GM18526 (cell line): Measurements from ENCODE around the gene C1RL.

ENCODE experiments used
- POLR2A ChIP-seq: IDR thresholded peaks from 3 replicates; pipeline ENCODE4 v1.6.1; 2011; ENCODE audit not compliant: insufficient read length; ENCODE audit errors: extremely low read depth

The C1RL gene

DNA sequence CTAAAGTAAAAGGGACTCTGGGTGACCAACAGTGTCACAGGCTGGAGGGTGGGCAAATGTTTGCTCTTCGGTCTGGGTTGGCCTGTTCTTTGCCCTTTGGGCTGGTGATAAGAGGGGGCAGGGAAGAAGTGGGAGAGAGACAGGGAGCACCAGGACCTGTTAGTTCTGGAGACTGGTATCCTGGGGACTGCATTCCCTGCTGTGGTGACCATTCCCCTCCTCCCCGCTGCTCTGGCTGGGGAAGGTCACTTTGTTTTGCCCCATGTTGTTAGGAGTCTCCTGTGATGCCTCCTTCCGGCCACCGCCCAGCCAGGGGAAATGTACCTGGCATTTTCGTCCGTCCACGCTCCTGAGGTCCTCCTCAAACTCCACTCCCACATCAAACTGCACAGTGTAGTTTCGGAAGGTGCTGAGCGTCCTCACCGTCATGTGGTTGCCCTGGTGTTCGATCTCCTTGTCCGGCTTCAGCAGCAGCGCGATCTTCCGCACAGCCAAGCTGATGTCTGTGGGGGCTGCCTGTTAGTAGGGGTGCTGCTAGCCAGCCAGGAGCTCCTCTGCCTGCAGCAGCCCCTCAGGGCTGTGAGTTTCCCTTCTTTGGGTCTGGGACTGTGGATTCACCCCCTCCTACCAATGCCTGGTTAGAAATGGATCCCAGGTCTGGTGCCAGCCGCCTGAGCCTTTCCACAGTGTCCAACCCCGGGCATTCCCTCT, 19.1 kb upstream of the C1RL start:
- no peak for TF ChIP-seq POLR2A

DNA sequence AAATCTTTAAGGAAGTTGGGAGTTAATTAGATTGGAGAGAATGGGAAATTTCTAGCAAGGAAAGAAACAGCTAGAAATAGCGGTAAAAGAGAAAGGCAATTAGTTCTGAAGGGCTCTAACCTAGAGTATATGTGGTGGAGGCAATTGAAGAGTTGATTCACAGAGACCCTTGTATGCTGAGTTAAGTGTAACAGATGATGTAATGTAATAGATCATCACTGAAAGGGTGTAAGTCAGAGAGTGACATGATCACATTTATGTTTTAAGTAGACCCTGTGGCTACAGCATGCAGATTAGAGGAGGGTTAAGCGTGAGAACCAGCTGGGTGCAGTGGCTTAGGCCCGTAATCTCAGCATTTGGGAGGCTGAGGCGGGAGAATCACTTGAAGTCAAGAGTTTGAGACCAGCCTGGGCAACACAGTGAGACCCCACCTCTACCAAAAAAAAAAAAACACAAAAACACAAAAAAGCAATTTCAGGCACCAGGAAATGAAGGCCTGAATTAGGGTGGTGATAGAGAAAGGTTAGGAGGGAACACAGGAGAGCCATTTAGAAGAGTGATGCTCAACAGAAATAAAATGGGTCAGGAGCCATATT, 16.7 kb upstream of the C1RL start:
- no peak for TF ChIP-seq POLR2A

DNA sequence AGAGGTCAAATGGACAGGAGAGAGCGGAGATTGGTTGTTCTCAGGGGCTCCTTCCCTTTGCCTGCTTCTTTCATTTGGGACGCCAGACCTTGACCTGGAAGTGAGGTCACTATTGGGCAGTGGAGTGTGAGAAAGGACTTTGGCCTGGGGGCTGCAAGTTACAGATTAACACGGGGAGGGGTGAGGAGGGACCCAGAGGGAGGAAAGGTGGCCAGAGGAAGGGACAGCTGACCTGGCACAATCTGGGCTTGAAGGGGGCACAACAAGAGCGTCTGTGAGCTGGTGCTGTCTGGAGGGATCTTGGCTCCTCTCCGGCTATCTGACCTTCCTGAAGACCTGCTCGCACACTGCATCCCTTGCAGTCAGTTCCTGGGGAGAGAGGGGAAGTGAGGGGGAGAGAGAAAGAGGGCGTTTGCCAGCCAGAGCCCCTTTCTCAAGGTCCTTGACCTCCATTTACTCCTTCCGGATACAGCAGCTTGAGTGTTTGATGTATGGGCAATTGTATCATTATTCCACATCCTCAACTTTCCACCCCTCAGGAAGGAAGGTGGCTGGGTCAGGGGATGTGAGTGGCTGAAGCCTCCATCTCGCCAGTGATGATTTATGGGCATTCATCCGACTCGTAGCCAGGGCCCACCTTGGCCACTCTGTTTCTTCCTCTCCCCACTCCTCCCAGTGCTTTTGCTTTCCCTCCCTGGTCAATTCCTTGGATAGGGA, 14.9 kb upstream of the C1RL start:
- TF ChIP-seq POLR2A, result no peak

DNA sequence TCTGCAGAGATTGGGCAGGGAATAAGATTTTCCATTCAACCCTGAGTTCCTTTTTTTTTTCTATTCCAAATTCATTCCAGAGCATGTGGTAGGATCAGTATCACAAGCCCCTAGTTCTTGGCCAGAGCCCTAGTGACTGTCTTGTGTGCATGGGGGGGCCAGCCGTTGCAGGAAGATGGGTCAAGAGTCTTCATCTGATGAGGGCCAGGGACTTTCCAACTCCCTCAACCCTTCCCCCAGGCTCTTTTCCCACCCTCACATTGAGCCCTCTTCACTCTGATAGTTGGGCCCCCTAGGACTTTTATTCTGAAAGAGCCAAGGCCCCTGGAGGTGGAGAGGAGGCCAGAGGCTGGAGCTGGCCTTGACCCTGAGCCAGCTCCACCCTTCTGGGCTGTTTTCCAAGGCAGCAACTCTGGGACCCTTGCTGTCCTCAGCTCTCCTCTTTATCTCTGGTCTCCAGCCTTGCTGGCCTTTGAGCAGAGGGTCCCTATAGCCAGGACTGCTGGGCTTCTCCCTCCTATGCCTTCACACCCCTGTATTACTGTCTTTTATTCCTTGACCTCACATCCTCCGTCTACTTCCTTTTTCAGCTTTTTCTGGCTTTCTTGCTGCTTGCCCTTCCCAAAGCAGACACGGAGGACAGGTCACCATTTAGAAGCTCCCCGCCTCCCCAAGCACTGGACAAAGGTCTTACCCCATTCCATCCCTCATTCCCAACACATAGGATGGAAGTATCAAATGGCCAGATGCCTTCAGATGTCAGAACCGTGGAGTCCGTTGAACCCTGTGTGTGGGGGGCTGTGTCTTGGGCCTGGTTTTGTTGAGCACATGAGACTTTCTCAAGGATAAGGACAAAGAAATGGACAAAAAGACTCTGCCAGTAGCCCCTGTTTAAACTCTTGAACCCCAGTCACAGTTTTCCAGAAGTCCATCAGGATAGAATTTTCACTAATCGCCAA, 14.1 kb upstream of the C1RL start:
- no peak for TF ChIP-seq POLR2A

DNA sequence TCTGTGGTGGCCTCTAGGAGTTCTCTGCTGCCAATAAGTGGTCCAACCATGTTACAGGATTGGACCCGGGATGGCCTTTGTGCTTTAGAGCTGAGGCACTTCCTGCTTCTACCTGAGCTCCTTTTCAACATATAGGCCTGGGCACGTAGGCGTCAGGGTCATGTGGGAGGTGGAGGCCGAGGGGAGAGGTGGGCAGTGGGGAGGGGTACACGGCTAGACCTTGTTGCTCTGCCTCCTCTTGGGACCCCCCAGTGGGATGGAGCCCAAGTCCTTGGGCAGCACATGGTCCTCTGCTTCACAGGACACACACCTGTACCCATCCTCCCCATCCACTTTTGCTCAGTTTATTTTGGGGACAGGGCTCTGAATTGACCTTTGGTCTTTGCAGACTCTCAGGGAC, 12.3 kb upstream of the C1RL start:
- no peak for TF ChIP-seq POLR2A

DNA sequence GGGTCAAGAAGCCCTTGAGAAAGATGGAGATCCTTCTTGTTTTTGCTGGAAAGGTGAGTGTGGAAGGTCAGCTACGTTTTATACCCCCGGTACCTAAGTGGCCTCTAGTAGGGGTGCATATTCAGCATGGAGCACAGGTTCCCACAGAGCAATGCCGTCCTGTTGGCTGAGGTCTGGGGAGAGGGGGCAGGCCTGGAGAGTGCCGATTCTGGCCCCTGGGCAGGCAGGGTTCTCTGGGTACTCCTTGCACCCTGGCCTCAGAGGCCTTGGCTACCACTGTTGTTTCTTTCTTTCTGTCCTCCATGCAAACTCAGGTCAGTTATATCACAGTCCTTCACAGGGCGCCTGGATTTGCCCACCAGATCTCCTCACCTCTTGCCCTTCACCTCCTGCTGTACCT, 11.2 kb upstream of the C1RL start:
- TF ChIP-seq POLR2A, result no peak

DNA sequence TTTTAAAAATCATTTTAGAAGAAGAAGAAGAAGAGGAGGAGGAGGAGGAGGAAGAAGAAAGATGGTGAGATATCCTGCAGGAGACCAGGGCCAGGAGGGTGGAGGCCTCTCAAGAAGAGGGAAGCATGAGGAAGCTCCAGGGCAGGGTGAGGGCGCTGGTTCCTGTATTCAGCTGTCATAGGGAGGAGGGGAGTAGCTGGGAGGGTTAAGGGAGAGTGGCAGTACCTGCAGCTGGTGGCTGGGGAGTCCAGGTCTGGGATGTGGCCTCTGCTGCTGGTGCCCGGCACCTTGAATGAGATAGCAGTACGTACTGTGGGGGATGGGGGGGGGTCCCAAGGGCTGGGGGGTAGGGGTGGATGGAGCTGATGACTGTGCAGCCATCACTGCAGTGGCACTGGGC, 9.9 kb upstream of the C1RL start:
- TF ChIP-seq POLR2A, result no peak

DNA sequence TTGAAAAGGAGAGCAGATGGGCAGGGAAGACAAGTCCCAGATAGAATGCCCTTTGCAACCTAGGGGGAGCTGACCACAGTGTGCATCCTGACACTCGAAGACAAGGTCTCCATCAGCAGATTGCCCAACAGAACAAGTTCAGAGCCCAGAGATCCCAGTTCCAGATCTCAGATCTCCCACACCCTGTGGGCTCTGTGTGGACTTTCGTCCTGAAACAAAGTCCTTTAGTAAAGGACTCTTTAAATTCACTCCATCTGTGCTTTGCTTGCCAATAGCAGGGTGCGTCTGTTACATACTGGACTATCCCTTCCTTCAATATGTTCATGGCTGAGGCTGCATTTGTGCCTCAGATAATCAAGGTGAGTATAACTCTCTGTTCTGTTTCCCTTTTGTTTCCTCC, 8.7 kb upstream of the C1RL start:
- no peak for TF ChIP-seq POLR2A

DNA sequence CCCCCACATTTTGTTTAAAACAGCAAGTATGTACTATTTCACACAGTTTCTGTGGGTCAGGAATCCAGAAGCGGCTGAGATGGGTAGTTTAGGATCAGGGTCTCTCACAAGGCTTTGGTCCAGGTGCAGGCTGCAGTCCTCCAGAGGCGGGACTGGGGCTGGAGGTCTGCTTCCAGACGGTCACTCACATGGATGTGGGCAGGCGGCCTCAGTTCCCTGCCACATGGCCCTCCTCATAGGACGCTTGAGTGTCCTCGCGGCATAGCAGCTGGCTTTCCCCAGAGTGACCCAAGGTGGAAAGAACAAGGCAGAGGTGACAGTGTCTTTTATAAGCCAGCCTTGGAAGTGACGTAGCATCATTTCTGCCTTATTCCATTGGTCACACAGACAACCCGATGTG, 7.9 kb upstream of the C1RL start:
- no peak for TF ChIP-seq POLR2A

DNA sequence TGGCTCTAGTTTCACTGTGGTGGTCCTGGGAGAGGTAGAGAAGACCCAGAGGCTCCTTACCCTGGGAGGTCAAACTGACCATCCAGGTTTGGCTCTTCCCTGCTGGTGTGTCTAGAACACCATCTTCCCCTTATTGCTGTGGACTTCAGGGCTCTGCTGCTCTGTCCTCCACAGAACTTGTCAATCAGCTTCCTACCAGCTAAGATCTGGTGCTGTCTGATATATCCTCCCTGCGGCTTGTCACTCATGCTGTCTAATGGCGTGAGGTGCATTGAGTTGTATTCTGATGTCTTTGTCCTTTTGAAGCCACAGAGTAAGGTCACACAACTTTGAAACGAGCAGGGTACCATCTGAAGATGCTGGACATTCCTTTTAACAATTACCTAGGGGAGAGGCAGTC, 7.2 kb upstream of the C1RL start:
- no peak for TF ChIP-seq POLR2A

DNA sequence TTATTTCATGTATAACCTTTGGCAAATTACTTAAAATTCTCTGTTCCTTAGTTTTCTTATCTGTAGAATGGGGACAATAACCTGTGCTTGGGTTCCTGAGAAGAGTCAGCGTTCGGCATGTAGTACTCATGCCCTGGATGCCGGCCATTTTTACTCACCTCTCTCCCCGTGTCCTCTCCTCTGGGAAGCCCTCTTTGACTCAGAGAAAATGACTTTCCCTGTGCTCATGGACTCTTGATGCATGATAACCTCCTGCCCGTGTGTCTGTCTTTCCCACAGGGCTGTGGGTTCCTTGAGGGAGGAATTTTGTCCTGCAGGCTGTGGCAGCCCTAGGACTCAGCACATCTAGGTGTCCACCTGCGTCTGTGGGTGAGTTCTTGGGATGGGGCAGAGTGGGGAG, 5.8 kb upstream of the C1RL start:
- TF ChIP-seq POLR2A, result no peak

DNA sequence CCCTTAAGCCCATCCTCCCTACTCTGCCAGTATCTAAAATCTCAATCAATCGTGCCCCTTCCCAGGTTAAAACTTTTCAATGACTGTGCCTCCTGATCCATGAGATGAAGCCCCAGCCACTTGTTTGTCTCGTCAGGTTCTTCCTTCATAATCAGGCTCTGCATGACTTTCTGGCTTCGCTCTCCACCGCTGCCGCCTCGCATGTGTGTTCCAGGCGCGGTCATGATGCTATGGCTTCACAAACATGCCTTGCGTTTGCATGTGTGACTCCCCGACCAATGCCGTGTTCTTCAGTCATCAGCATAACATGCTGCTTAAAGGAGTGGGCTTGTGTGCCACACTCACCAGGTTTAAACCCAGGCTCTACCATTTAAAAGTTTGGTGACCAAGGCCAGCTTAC, 5.0 kb upstream of the C1RL start:
- TF ChIP-seq POLR2A, result no peak

DNA sequence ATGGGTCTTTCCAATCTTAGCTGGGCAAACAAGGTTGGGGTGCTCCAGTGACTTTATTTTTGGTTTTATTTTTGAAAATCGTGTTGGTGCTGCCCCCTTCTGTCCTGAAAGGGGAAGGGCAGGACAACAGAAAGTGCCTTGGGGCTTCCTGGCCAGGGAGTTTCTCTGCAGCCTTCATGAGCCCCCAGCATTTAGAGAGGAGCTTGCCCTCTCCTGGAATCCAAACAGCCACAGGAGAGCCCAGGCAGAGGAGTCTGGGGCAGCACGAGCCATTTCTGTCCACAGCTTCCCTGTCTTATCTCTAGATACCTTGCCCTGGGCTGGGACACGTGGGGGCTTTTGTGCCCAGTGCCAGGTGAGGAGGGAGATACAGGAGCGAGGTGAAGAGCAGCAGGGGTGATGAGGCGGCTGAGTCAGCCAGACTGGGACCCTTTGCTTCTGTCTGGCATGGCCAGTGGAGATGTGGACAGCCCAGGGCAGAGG, 4.4 kb upstream of the C1RL start:
- TF ChIP-seq POLR2A, result no peak

DNA sequence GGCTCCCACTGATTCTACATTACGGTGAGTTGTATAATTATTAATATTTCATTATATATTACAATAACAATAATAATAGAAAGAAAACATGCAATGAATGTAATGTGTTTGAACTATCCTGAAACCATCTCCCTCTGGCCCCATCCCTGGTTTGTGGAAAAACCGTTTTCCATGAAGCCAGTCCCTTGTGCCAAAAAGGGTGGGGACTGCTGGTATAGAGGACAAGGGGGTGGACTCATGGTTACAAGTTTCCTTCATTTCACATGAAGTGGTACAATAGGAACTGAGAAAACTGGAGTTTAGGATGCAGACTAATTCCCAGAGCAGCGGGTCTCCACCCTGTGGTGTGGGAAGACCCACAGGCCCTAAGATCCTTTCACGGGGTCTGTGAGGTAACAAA, 3.0 kb upstream of the C1RL start:
- no peak for TF ChIP-seq POLR2A

DNA sequence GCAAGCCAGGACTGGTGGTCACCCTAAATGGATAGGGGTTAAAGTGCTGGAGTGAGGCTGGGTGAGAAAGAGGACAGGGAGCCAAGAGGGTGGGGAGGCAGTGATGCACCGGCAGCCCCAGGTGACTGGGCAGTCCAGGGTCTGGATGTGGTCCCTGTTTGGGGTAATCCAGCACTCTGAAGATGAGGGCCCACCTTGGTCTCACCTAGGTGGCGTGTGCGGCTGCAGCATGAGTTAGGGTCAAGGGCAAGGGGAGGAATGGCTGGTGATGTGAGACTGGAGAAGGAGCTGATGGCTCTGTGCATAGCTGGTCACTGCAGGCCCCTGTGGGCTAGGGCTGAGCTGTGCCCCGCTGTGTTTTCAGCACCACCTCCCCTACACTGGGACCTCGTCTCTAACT, 1.6 kb upstream of the C1RL start:
- TF ChIP-seq POLR2A, result no peak
